Type B pancreatic cell (in vitro differentiated cells): Measurements from ENCODE around the gene SSBP3. TPM values are rescaled to one million over a fixed set of nuclear protein-coding genes. Genes with fewer than 3 reads are reported as not detected.

Experiments
- DNase-seq: peaks from one replicate; pipeline ENCODE4 v3.0.0; 2021; ENCODE audit warnings: mixed read lengths; ENCODE audit not compliant: unreplicated experiment; ENCODE audit errors: extremely low spot score
- H3K27ac Mint-ChIP-seq: 2 replicates; pipeline ENCODE4 v1.8.0; 2021; ENCODE audit warnings: mild to moderate bottlenecking, mixed read lengths
- H3K27me3 Mint-ChIP-seq: 2 replicates; pipeline ENCODE4 v1.8.0; 2021; ENCODE audit warnings: mixed read lengths
- H3K36me3 Mint-ChIP-seq: 2 replicates; pipeline ENCODE4 v1.8.0; 2021; ENCODE audit warnings: mixed read lengths
- H3K4me1 Mint-ChIP-seq: one replicate; pipeline ENCODE4 v1.8.0; 2021; ENCODE audit warnings: mixed read lengths; ENCODE audit not compliant: unreplicated experiment
- H3K4me3 Mint-ChIP-seq: 2 replicates; pipeline ENCODE4 v1.8.0; 2021; ENCODE audit warnings: mild to moderate bottlenecking, mixed read lengths
- H3K9me3 Mint-ChIP-seq: 2 replicates; pipeline ENCODE4 v1.8.0; 2021; ENCODE audit warnings: mixed read lengths
- total RNA-seq: library from RNA; stranded (reverse); gene quantifications from 2 replicates; pipeline ENCODE4 v1.2.1, GENCODE V29; 2021; ENCODE audit warnings: low replicate concordance
- TF ChIP-seq, protein P1 (sequence below): fragments of 200-600 bp; sonication (generic); conservative IDR thresholded peaks from 2 replicates; pipeline ENCODE4 v1.5.0; 2021; ENCODE audit warnings: antibody characterized with exemption, mild to moderate bottlenecking

Gene SSBP3
- total RNA-seq, 1 donor from 2014 or later, result 129 TPM

DNA sequence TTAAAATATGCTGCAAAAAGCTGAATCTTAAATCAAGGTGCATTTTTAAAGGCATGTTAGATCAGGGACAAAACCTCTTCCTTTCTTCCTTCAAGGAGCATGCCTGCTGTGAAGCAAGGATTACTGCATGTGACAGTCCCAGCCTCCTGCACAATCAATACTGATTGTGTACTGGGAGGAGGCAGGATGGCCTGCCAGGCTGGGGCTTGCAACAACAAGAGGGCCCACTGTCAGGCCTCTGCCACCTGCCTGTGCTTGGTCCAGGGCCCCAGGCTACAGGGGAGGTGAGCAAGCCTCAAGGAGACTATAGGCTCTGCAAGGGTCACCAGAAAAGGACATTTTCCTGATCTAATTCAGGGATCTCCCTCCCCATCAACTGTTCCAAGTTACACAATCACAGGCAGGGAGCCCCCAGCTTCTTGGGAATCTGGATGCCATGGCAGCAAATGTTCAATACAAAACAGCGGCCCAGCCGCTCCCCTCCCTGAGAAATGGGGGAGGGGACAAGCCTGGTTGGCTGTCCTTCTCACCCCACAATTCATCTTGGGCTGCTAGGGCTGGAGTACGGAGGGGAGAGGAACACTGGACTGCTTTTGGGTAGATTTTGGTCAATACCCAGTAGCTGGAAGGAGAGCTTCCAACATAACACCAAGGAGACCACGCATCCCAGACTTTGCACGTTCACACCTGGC, 76.7 kb downstream of the SSBP3 start:
- peak overlapping the region; percentile 52 for H3K4me3 Mint-ChIP-seq
- H3K9me3 Mint-ChIP-seq, result no peaks in the 10 kb centered on the region
- TF ChIP-seq, protein P1, sequence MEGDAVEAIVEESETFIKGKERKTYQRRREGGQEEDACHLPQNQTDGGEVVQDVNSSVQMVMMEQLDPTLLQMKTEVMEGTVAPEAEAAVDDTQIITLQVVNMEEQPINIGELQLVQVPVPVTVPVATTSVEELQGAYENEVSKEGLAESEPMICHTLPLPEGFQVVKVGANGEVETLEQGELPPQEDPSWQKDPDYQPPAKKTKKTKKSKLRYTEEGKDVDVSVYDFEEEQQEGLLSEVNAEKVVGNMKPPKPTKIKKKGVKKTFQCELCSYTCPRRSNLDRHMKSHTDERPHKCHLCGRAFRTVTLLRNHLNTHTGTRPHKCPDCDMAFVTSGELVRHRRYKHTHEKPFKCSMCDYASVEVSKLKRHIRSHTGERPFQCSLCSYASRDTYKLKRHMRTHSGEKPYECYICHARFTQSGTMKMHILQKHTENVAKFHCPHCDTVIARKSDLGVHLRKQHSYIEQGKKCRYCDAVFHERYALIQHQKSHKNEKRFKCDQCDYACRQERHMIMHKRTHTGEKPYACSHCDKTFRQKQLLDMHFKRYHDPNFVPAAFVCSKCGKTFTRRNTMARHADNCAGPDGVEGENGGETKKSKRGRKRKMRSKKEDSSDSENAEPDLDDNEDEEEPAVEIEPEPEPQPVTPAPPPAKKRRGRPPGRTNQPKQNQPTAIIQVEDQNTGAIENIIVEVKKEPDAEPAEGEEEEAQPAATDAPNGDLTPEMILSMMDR, result no peak
- H3K27ac Mint-ChIP-seq, result peak overlapping the region; percentile 53
- H3K36me3 Mint-ChIP-seq, result peaks cover 6% of the 10 kb centered on the region
- DNase-seq, result no peak
- peaks cover 86% of the 10 kb centered on the region for H3K4me1 Mint-ChIP-seq
- H3K27me3 Mint-ChIP-seq, result no peaks in the 10 kb centered on the region

DNA sequence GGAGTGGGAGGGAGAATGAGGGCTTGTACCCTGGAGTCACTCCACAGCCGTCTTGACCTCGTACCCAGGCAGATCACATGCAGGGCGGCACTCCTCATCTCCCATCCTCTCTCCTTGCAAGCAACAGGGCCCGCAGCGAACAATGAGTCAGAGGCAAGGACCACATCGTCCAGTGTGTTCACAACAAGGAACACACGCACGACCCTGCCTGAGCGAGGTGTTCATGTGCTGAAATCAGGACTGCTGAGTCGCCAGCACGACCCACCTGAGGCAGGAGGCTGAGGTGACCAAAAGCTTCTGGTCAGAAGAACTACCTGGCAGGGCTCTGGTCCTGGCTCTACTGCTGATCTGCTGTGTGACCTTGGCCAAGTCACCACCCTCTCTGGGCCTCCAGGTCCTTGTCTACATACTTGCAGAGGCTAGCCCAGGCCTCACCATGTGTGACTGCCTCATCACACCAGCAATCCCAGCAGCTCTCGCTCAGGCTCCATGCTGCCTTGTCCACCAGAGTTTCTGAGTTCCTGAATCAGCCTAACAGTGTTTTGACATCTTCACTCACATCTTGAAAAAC, 78.0 kb downstream of the SSBP3 start:
- H3K4me3 Mint-ChIP-seq, result peak overlapping the region; percentile 40
- no peaks in the 10 kb centered on the region for H3K9me3 Mint-ChIP-seq
- peaks cover 94% of the 10 kb centered on the region for H3K4me1 Mint-ChIP-seq

GRCh38 chr1:54327386-54328065, 78.7 kb downstream of the SSBP3 start:
- DNase-seq, result no peak
- peak overlapping the region; percentile 32 for H3K27ac Mint-ChIP-seq
- no peaks in the 10 kb centered on the region for H3K9me3 Mint-ChIP-seq
- peak overlapping the region; percentile 40 for H3K4me3 Mint-ChIP-seq
- TF ChIP-seq, protein P1, result no peak
- peaks cover 6% of the 10 kb centered on the region for H3K36me3 Mint-ChIP-seq
- peaks cover 93% of the 10 kb centered on the region for H3K4me1 Mint-ChIP-seq
- no peaks in the 10 kb centered on the region for H3K27me3 Mint-ChIP-seq

More for the DNA sequence above, 78.0 kb downstream of the SSBP3 start:
- Mint-ChIP-seq H3K27me3 (no peaks in the 10 kb centered on the region), H3K27ac (peak overlapping the region; percentile 32), H3K36me3 (peaks cover 4% of the 10 kb centered on the region)
- DNase-seq, result no peak
- TF ChIP-seq, protein P1, result no peak

- Mint-ChIP-seq H3K27me3 (no peaks in the 10 kb centered on the region), H3K4me1 (peaks cover 96% of the 10 kb centered on the region), H3K9me3 (no peaks in the 10 kb centered on the region), H3K36me3 (peaks cover 10% of the 10 kb centered on the region), H3K27ac (peak overlapping the region; percentile 15), H3K4me3 (peak overlapping the region; percentile 0)
- no peak for DNase-seq
- TF ChIP-seq, protein P1, result no peak
Measured at GRCh38 chr1:54326543-54327385, 79.4 kb downstream of the SSBP3 start.

- H3K27ac Mint-ChIP-seq, result peak overlapping the region; percentile 15
- H3K36me3 Mint-ChIP-seq, result peaks cover 10% of the 10 kb centered on the region
- H3K9me3 Mint-ChIP-seq, result no peaks in the 10 kb centered on the region
- TF ChIP-seq, protein P1, result no peak
- DNase-seq, result no peak
- peak overlapping the region; percentile 0 for H3K4me3 Mint-ChIP-seq
- H3K4me1 Mint-ChIP-seq, result peaks cover 90% of the 10 kb centered on the region
- H3K27me3 Mint-ChIP-seq, result no peaks in the 10 kb centered on the region
Measured at GRCh38 chr1:54325703-54326461, 80.3 kb downstream of the SSBP3 start.
